GM12865 (cell line): ENCODE data around the gene APCS.

Experiments used
- DNase-seq: peaks from one replicate; pipeline ENCODE4 v3.0.0; 2010; ENCODE audit warnings: low read depth
- H3K4me3 ChIP-seq: 2 replicates; pipeline ENCODE4 v1.5.1; 2011; ENCODE audit warnings: mild to moderate bottlenecking, low read depth, low read length, control low read depth
- TF ChIP-seq, protein P1 (sequence below): IDR thresholded peaks from 2 replicates; pipeline ENCODE4 v1.5.1; 2011; ENCODE audit warnings: low read length, control low read depth, low read depth, inconsistent platforms; ENCODE audit not compliant: insufficient read depth; ENCODE audit errors: missing control alignments

The APCS gene, protein sequence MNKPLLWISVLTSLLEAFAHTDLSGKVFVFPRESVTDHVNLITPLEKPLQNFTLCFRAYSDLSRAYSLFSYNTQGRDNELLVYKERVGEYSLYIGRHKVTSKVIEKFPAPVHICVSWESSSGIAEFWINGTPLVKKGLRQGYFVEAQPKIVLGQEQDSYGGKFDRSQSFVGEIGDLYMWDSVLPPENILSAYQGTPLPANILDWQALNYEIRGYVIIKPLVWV

DNA sequence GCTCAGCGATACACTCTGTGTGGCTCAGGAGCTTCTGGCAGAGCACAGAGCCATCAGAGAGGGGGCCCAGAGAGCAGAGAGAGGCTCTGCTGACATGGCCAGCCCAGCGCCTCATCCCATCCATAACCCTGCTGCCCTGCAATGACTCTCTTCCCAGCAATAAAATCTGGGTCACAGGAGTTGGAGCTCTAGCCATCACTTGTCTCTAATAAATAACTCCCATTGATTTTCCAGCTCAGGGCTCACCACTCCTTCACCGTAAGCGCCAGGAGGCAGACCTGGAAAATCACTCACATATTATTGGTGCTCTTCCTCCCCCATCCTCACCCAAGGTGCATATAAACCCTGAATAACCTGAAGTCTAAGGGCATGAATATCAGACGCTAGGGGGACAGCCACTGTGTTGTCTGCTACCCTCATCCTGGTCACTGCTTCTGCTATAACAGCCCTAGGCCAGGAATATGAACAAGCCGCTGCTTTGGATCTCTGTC is at the start of gene APCS:
APCS (plus strand) TSS at position 366 of the 491 bp plus-strand sequence; CDS start at position 462, 96 bp downstream.
- TF ChIP-seq, protein P1, sequence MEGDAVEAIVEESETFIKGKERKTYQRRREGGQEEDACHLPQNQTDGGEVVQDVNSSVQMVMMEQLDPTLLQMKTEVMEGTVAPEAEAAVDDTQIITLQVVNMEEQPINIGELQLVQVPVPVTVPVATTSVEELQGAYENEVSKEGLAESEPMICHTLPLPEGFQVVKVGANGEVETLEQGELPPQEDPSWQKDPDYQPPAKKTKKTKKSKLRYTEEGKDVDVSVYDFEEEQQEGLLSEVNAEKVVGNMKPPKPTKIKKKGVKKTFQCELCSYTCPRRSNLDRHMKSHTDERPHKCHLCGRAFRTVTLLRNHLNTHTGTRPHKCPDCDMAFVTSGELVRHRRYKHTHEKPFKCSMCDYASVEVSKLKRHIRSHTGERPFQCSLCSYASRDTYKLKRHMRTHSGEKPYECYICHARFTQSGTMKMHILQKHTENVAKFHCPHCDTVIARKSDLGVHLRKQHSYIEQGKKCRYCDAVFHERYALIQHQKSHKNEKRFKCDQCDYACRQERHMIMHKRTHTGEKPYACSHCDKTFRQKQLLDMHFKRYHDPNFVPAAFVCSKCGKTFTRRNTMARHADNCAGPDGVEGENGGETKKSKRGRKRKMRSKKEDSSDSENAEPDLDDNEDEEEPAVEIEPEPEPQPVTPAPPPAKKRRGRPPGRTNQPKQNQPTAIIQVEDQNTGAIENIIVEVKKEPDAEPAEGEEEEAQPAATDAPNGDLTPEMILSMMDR, result no peak
- DNase-seq, result no peak
- no peak within 1 kb of the TSS for H3K4me3 ChIP-seq

DNA sequence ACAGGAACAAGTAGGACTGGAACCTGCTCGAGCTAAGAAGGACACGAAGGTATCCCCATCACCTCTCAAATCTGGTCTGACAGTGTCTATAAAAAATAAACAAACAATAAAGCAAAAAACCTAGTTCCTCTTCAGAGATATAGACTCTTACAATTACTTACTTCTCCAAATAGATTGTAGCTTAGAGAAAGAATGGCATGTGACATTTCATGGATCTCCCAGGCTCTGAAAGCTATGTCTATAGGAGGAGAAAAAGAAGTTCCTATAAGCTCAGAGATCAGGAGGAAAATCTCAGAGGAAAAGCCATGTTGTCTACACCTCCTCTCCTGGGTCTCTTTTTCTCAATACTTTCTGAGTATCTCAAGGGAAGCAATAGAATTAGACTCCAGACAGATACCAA is 39.5 kb upstream of the APCS start:
- no peak overlapping the region for H3K4me3 ChIP-seq
- DNase-seq, result no peak
- TF ChIP-seq, protein P1, result no peak

DNA sequence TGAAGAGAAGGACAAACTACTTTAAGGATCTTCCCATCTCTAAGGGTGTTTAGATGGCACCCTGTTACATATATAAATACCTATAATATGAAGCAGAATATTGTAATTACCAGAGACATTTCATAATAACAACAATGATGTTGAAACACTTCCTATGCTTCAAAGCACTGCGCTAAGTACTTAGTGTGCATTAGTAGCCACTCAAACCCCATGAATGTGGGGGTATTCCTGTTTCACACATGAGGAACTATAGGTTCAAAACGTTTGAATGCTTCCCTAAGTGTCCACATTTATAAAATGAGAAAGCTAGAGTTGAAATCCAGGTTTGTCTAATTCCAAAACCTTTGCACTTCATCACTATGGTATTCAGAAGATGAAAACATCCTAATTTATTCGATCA is 33.4 kb upstream of the APCS start:
- no peak for DNase-seq
- TF ChIP-seq, protein P1, result no peak
- no peak overlapping the region for H3K4me3 ChIP-seq

DNA sequence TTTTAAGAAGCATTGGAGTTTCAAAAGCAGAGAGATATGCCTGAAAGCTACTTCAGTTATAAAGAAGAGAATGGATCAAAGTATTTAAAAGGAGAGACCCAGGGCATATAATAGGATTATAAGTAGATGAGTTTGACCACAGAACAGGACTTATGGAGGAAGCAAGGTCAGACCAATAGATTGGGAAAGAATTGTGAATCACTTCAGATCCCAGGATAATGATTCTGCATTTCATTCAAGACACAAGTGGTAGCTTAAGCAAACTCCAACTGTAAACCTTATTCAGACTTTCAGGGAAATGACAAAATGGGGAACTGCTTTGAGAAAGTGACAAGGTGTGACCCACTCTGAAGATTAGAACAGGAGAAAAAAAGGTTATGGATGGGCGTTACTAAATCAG is 32.9 kb upstream of the APCS start:
- no peak overlapping the region for H3K4me3 ChIP-seq
- DNase-seq, result no peak
- TF ChIP-seq, protein P1, result no peak

DNA sequence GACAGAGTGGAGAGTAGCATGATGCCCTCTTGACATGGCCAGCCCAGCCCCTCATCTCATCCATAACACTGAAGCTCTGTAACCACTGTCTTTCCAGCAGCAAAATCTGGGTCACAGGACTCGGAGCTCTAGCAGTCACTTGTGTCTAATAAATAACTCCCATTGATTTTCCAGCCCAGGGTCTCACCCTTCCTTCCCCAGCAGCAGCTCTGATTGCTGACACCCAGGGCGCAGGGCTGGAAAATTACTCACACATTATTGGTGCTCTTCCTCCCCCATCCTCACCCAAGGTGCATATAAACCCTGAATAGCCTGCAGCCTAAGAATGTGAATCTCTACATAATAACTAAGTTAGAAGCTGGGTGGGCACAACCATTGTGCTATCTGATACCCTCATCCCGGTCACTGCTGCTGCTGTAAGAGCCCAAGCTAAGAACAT is 30.7 kb upstream of the APCS start:
- no peak overlapping the region for H3K4me3 ChIP-seq
- TF ChIP-seq, protein P1, result no peak
- DNase-seq, result no peak

DNA sequence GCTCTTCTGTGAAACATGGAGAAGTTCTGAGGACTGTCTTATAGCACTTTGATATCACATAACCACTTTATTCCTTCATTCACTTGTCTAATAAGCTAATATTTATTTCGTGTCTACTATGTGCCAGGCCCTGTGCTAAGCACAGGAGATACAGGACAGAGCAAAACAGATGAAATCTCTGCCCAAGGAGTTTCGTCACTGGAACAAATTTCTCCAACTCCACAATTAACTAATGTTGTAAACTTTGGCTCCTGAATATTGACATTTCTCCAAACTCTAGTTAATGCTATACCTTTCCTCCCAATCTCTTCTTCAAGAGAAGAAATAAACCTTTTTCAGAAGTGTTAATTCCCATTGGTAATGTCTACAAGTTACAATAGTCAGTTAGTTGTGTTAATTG is 27.0 kb upstream of the APCS start:
- TF ChIP-seq, protein P1, result no peak
- H3K4me3 ChIP-seq, result no peak overlapping the region
- DNase-seq, result no peak

DNA sequence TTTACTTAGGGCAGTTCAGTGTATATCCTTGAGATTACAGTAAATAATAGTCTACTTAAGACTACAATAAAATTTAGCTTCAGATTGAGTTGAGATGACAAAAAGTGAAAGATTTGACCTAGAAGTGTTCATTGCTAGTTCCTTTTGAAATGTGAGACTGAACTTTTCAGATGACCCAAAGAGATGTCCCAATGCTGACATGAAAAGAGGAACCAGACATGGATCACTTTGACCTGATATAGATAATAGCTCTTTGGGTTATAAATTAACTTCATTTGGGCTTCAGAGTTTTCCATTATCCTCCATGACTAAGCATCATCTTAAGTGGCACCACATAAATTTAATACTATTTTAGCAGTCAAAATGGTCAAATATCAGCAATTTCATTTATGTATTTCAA is 26.1 kb upstream of the APCS start:
- no peak overlapping the region for H3K4me3 ChIP-seq
- TF ChIP-seq, protein P1, result no peak
- DNase-seq, result no peak
